ENCODE data around the gene AGFG1. TPM values are rescaled to one million over a fixed set of nuclear protein-coding genes. Genes with fewer than 3 reads are reported as not detected.

The AGFG1 gene
- total RNA-seq, 1 experiment from 2014 or later, result 72.5 TPM

GRCh38 chr2:227460833-227461232 lies 11.1 kb upstream of the AGFG1 start:
- Histone ChIP-seq H3K27ac (ENCODE audit: low read depth, low read length) (no peak overlapping the region), H3K79me2 (ENCODE audit: insufficient read depth, low read length) (no peaks in the 10 kb centered on the region), H2AFZ (ENCODE audit: low read depth, low read length, poor library complexity, severe bottlenecking) (no peak overlapping the region), H3K9ac (ENCODE audit: low read length) (no peak overlapping the region), H3K9me3 (ENCODE audit: control insufficient read depth in 1 of 2, insufficient read depth in 1 of 2, low read depth in 1 of 2, low read length in 2 of 2) (no peaks in the 10 kb centered on the region), H3K4me1 (ENCODE audit: control insufficient read depth in 1 of 2, insufficient read depth in 2 of 2, low read length in 2 of 2) (peaks cover 3% of the 10 kb centered on the region in 2 experiments), H4K20me1 (ENCODE audit: insufficient read depth) (no peaks in the 10 kb centered on the region), H3K36me3 (ENCODE audit: control insufficient read depth in 1 of 2, insufficient read depth in 2 of 2, low read length in 2 of 2) (no peaks in the 10 kb centered on the region), H3K27me3 (ENCODE audit: insufficient read depth, low read length) (no peaks in the 10 kb centered on the region), H3K4me2 (ENCODE audit: low read length) (no peak overlapping the region), H3K4me3 (replicated peaks in 1 of 2; ENCODE audit: low read depth in 1 of 2, low read length in 2 of 2) (no peak overlapping the region), H3K9me2 (ENCODE audit: insufficient read depth) (no peaks in the 10 kb centered on the region)
- no peak for TF ChIP-seq ZNF274 (IDR thresholded peaks at IDR 0.05; ENCODE audit: low read depth, low read length)
- TF ChIP-seq, protein P1, sequence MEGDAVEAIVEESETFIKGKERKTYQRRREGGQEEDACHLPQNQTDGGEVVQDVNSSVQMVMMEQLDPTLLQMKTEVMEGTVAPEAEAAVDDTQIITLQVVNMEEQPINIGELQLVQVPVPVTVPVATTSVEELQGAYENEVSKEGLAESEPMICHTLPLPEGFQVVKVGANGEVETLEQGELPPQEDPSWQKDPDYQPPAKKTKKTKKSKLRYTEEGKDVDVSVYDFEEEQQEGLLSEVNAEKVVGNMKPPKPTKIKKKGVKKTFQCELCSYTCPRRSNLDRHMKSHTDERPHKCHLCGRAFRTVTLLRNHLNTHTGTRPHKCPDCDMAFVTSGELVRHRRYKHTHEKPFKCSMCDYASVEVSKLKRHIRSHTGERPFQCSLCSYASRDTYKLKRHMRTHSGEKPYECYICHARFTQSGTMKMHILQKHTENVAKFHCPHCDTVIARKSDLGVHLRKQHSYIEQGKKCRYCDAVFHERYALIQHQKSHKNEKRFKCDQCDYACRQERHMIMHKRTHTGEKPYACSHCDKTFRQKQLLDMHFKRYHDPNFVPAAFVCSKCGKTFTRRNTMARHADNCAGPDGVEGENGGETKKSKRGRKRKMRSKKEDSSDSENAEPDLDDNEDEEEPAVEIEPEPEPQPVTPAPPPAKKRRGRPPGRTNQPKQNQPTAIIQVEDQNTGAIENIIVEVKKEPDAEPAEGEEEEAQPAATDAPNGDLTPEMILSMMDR (IDR thresholded peaks at IDR 0.05 in 2 of 3, conservative IDR thresholded peaks at IDR 0.05 in 1 of 3; ENCODE audit: borderline replicate concordance in 1 of 3, insufficient read depth in 1 of 3, low read depth in 2 of 3, low read length in 2 of 3), result no peak
- no peak for TF ChIP-seq SRF (IDR thresholded peaks at IDR 0.05; ENCODE audit: low read depth)
- TF ChIP-seq, protein P2, sequence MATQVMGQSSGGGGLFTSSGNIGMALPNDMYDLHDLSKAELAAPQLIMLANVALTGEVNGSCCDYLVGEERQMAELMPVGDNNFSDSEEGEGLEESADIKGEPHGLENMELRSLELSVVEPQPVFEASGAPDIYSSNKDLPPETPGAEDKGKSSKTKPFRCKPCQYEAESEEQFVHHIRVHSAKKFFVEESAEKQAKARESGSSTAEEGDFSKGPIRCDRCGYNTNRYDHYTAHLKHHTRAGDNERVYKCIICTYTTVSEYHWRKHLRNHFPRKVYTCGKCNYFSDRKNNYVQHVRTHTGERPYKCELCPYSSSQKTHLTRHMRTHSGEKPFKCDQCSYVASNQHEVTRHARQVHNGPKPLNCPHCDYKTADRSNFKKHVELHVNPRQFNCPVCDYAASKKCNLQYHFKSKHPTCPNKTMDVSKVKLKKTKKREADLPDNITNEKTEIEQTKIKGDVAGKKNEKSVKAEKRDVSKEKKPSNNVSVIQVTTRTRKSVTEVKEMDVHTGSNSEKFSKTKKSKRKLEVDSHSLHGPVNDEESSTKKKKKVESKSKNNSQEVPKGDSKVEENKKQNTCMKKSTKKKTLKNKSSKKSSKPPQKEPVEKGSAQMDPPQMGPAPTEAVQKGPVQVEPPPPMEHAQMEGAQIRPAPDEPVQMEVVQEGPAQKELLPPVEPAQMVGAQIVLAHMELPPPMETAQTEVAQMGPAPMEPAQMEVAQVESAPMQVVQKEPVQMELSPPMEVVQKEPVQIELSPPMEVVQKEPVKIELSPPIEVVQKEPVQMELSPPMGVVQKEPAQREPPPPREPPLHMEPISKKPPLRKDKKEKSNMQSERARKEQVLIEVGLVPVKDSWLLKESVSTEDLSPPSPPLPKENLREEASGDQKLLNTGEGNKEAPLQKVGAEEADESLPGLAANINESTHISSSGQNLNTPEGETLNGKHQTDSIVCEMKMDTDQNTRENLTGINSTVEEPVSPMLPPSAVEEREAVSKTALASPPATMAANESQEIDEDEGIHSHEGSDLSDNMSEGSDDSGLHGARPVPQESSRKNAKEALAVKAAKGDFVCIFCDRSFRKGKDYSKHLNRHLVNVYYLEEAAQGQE (IDR thresholded peaks at IDR 0.05; ENCODE audit: low read depth), result no peak
- TF ChIP-seq ELF1 (IDR thresholded peaks at IDR 0.05; ENCODE audit: borderline replicate concordance, low read depth), result no peak
- TF ChIP-seq, protein P3, sequence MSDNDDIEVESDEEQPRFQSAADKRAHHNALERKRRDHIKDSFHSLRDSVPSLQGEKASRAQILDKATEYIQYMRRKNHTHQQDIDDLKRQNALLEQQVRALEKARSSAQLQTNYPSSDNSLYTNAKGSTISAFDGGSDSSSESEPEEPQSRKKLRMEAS (IDR thresholded peaks at IDR 0.05), result no peak
- no peak for TF ChIP-seq SP1 (IDR thresholded peaks at IDR 0.05; ENCODE audit: low read depth)
- TF ChIP-seq CEBPB (IDR thresholded peaks at IDR 0.05; ENCODE audit: low read depth), result no peak
- no peak for TF ChIP-seq ATF3 (IDR thresholded peaks at IDR 0.05)
- TF ChIP-seq RAD21 (IDR thresholded peaks at IDR 0.05; ENCODE audit: low read depth), result no peak
- no peak for TF ChIP-seq EGR1 (IDR thresholded peaks at IDR 0.05; ENCODE audit: low read depth)
- TF ChIP-seq FOSL1 (IDR thresholded peaks at IDR 0.05; ENCODE audit: low read depth), result no peak
- no peak for TF ChIP-seq ZFX (IDR thresholded peaks at IDR 0.05)
- no peak for TF ChIP-seq TCF7L2 (IDR thresholded peaks at IDR 0.05; ENCODE audit: borderline replicate concordance, extremely low read depth, insufficient read depth, insufficient read length)
- TF ChIP-seq JUND (IDR thresholded peaks at IDR 0.05), result no peak
- TF ChIP-seq, protein P4, sequence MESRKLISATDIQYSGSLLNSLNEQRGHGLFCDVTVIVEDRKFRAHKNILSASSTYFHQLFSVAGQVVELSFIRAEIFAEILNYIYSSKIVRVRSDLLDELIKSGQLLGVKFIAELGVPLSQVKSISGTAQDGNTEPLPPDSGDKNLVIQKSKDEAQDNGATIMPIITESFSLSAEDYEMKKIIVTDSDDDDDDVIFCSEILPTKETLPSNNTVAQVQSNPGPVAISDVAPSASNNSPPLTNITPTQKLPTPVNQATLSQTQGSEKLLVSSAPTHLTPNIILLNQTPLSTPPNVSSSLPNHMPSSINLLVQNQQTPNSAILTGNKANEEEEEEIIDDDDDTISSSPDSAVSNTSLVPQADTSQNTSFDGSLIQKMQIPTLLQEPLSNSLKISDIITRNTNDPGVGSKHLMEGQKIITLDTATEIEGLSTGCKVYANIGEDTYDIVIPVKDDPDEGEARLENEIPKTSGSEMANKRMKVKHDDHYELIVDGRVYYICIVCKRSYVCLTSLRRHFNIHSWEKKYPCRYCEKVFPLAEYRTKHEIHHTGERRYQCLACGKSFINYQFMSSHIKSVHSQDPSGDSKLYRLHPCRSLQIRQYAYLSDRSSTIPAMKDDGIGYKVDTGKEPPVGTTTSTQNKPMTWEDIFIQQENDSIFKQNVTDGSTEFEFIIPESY (IDR thresholded peaks at IDR 0.05; ENCODE audit: extremely low read depth, insufficient replicate concordance, low read length), result no peak
- no peak for TF ChIP-seq EZH2phosphoT487 (IDR thresholded peaks at IDR 0.05; ENCODE audit: borderline replicate concordance)
- no peak for TF ChIP-seq POLR2AphosphoS5 (IDR thresholded peaks at IDR 0.05; ENCODE audit: low read depth, low read length)
- DNase-seq (ENCODE audit: low read depth, low spot score), result no peak
- ATAC-seq, result no peak
- intact Hi-C loops (cut with micrococcal nuclease), result no loop called here
- ChIA-PET RAD21 (ENCODE audit: low non-redundant PET in 1 of 2, low total read pairs in 2 of 2, uncharacterized antibody in 2 of 2, unreplicated experiment in 2 of 2) (no interaction called here), POLR2A (no interaction called here), CTCF (no interaction called here)
- no TSS peak for BruUV-seq (replicated peaks)

All from HCT116 (cell line).